ENCODE results near the gene GALK1. TPM values are rescaled to one million over a fixed set of nuclear protein-coding genes. Genes with fewer than 3 reads are reported as not detected.

GALK1 gene
- total RNA-seq, 1 donor from 2014 or later = 33.0 TPM

- TF ChIP-seq, protein P1, sequence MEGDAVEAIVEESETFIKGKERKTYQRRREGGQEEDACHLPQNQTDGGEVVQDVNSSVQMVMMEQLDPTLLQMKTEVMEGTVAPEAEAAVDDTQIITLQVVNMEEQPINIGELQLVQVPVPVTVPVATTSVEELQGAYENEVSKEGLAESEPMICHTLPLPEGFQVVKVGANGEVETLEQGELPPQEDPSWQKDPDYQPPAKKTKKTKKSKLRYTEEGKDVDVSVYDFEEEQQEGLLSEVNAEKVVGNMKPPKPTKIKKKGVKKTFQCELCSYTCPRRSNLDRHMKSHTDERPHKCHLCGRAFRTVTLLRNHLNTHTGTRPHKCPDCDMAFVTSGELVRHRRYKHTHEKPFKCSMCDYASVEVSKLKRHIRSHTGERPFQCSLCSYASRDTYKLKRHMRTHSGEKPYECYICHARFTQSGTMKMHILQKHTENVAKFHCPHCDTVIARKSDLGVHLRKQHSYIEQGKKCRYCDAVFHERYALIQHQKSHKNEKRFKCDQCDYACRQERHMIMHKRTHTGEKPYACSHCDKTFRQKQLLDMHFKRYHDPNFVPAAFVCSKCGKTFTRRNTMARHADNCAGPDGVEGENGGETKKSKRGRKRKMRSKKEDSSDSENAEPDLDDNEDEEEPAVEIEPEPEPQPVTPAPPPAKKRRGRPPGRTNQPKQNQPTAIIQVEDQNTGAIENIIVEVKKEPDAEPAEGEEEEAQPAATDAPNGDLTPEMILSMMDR (conservative IDR thresholded peaks at IDR 0.05) = peak; percentile 29
- H3K36me3 Mint-ChIP-seq = no peaks in the 10 kb centered on the region
- no peaks in the 10 kb centered on the region for H3K9me3 Mint-ChIP-seq
- peak overlapping the region; percentile 29 for H3K27ac Mint-ChIP-seq
- H3K27me3 Mint-ChIP-seq = no peaks in the 10 kb centered on the region
- DNase-seq (ENCODE audit: extremely low spot score, unreplicated experiment) = no peak
- peaks cover 6% of the 10 kb centered on the region for H3K4me1 Mint-ChIP-seq (ENCODE audit: unreplicated experiment)
- H3K4me3 Mint-ChIP-seq = no peak overlapping the region
Observed at GRCh38 chr17:75758131-75758905, 6.7 kb downstream of the GALK1 start.

GRCh38 chr17:75757086-75757681 is 7.8 kb downstream of the GALK1 start:
- peaks cover 6% of the 10 kb centered on the region for H3K4me1 Mint-ChIP-seq (ENCODE audit: unreplicated experiment)
- no peaks in the 10 kb centered on the region for H3K27me3 Mint-ChIP-seq
- DNase-seq (ENCODE audit: extremely low spot score, unreplicated experiment) = no peak
- TF ChIP-seq, protein P1 (conservative IDR thresholded peaks at IDR 0.05) = no peak
- no peaks in the 10 kb centered on the region for H3K36me3 Mint-ChIP-seq
- H3K27ac Mint-ChIP-seq = no peak overlapping the region
- no peaks in the 10 kb centered on the region for H3K9me3 Mint-ChIP-seq
- no peak overlapping the region for H3K4me3 Mint-ChIP-seq

DNA sequence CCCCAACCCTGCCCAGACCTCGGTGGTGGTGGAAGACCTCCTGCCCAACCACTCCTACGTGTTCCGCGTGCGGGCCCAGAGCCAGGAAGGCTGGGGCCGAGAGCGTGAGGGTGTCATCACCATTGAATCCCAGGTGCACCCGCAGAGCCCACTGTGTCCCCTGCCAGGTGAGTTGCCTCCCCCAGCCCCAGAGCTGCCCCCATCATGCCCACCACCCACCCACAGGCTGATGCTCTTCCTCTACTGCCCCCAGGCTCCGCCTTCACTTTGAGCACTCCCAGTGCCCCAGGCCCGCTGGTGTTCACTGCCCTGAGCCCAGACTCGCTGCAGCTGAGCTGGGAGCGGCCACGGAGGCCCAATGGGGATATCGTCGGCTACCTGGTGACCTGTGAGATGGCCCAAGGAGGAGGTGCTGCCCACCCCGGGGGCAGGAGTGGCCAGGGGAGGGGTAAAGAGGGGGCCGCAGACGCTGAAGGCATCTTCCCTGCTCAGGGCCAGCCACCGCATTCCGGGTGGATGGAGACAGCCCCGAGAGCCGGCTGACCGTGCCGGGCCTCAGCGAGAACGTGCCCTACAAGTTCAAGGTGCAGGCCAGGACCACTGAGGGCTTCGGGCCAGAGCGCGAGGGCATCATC is 8.4 kb downstream of the GALK1 start:
- TF ChIP-seq, protein P1 (conservative IDR thresholded peaks at IDR 0.05) = no peak
- Mint-ChIP-seq H3K9me3 (no peaks in the 10 kb centered on the region), H3K4me1 (ENCODE audit: unreplicated experiment) (peaks cover 6% of the 10 kb centered on the region), H3K27me3 (no peaks in the 10 kb centered on the region), H3K4me3 (no peak overlapping the region), H3K27ac (no peak overlapping the region), H3K36me3 (no peaks in the 10 kb centered on the region)
- DNase-seq (ENCODE audit: extremely low spot score, unreplicated experiment) = no peak

- no peak for DNase-seq (ENCODE audit: extremely low spot score, unreplicated experiment)
- H3K36me3 Mint-ChIP-seq = no peaks in the 10 kb centered on the region
- H3K4me1 Mint-ChIP-seq (ENCODE audit: unreplicated experiment) = peaks cover 6% of the 10 kb centered on the region
- no peak overlapping the region for H3K27ac Mint-ChIP-seq
- H3K4me3 Mint-ChIP-seq = no peak overlapping the region
- H3K27me3 Mint-ChIP-seq = no peaks in the 10 kb centered on the region
- H3K9me3 Mint-ChIP-seq = no peaks in the 10 kb centered on the region
- TF ChIP-seq, protein P1 (conservative IDR thresholded peaks at IDR 0.05) = no peak
Observed at GRCh38 chr17:75755990-75756389, 9.0 kb downstream of the GALK1 start.

DNA sequence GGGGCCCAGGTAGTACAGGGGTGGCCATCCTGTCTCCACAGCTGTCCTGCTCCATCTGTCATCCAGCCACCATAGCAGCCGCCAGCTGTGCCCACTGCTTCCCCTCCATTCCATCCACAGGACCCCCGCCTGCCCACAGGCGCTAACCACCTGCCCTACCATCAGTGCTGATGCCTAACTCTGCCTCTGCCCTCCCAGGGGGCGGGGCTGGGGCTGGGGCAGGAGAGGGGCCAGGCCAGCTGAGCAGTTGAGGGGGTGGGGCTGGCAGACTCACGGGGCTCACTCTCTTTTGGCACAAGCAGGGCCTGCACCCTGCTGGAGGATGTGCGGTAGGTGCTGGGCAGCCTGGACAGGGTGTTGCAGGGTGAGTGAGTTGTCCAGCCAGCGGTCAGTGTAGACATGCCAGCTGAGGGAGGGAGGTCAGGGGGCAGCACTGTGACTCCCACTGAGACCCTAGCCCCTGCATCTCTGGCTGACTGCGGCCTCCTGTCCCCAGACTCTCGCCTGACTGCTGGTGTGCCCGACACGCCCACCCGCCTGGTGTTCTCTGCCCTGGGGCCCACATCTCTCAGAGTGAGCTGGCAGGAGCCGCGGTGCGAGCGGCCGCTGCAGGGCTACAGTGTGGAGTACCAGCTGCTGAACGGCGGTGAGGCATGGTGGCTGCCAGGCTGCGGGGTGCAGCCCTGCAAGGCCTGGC is 9.6 kb downstream of the GALK1 start:
- Mint-ChIP-seq H3K27ac (no peak overlapping the region), H3K36me3 (no peaks in the 10 kb centered on the region), H3K9me3 (no peaks in the 10 kb centered on the region), H3K4me3 (no peak overlapping the region), H3K4me1 (ENCODE audit: unreplicated experiment) (peaks cover 6% of the 10 kb centered on the region), H3K27me3 (no peaks in the 10 kb centered on the region)
- TF ChIP-seq, protein P1 (conservative IDR thresholded peaks at IDR 0.05) = no peak
- DNase-seq (ENCODE audit: extremely low spot score, unreplicated experiment) = no peak
